Neural cell (in vitro differentiated cells): ENCODE measurements around the gene GMDS. TPM values are rescaled to one million over a fixed set of nuclear protein-coding genes. Genes with fewer than 3 reads are reported as not detected.

Source experiments
- H2AFZ ChIP-seq: fragments of 200-600, 300-800 bp; sonication (generic), shearing (Covaris generic); 2 replicates; pipeline ENCODE4 v1.6.0; 2014; ENCODE audit warnings: low read depth, mild to moderate bottlenecking, antibody characterized with exemption, low read length, moderate library complexity
- H3F3A ChIP-seq: fragments of 200-600 bp; shearing (Covaris generic); 2 replicates; pipeline ENCODE4 v1.6.1; 2016; ENCODE audit warnings: mild to moderate bottlenecking, moderate library complexity, mixed read lengths, antibody characterized with exemption, low read length; ENCODE audit not compliant: insufficient read depth, poor library complexity, severe bottlenecking
- H3K27ac ChIP-seq: fragments of 200-600, 300-800 bp; sonication (generic), shearing (Covaris generic); 2 replicates; pipeline ENCODE4 v1.5.1; 2014; ENCODE audit warnings: mild to moderate bottlenecking, low read length, moderate library complexity
- H3K27me3 ChIP-seq: fragments of 300-800, 200-600 bp; sonication (generic), shearing (Covaris generic); 2 replicates; pipeline ENCODE4 v1.6.0; 2014; ENCODE audit warnings: mild to moderate bottlenecking, low read depth, low read length, moderate library complexity; ENCODE audit not compliant: insufficient read depth
- H3K36me3 ChIP-seq: fragments of 300-800, 200-600 bp; sonication (generic), shearing (Covaris generic); 2 replicates; pipeline ENCODE4 v1.5.1; 2014; ENCODE audit warnings: mild to moderate bottlenecking, antibody characterized with exemption, low read length, moderate library complexity; ENCODE audit not compliant: insufficient read depth
- H3K4me2 ChIP-seq: fragments of 300-800, 200-600 bp; sonication (generic), shearing (Covaris generic); 2 replicates; pipeline ENCODE4 v1.6.0; 2014; ENCODE audit warnings: mild to moderate bottlenecking, low read length
- H3K4me3 ChIP-seq: fragments of 300-800, 200-600 bp; sonication (generic), shearing (Covaris generic); 2 replicates; pipeline ENCODE4 v1.5.1; 2014; ENCODE audit warnings: mild to moderate bottlenecking, low read length, moderate library complexity
- H3K79me2 ChIP-seq: fragments of 200-600 bp; shearing (Covaris generic); replicated peaks from 2 replicates; pipeline ENCODE4 v1.6.0; 2014; ENCODE audit warnings: mild to moderate bottlenecking, low read length, moderate library complexity; ENCODE audit not compliant: insufficient read depth
- H3K9ac ChIP-seq: fragments of 300-800, 200-600 bp; sonication (generic), shearing (Covaris generic); 2 replicates; pipeline ENCODE4 v1.6.1; 2016; ENCODE audit warnings: mild to moderate bottlenecking, low read length, mixed read lengths
- H3K9me2 ChIP-seq: fragments of 200-600 bp; shearing (Covaris generic); 2 replicates; pipeline ENCODE4 v1.6.1; 2016; ENCODE audit warnings: mild to moderate bottlenecking, low read length, mixed read lengths; ENCODE audit not compliant: insufficient read depth
- H3K9me3 ChIP-seq: fragments of 200-600, 300-800 bp; sonication (generic), shearing (Covaris generic); 2 replicates; pipeline ENCODE4 v1.6.1; 2016; ENCODE audit warnings: mild to moderate bottlenecking, mixed run types, low read length, moderate library complexity, mixed read lengths
- H4K20me1 ChIP-seq: fragments of 200-600 bp; shearing (Covaris generic); 2 replicates; pipeline ENCODE4 v1.6.1; 2016; ENCODE audit warnings: mild to moderate bottlenecking, mixed run types; ENCODE audit not compliant: insufficient read depth
- EP300 ChIP-seq: fragments of 450-650 bp; conservative IDR thresholded peaks from 2 replicates; pipeline ENCODE4 v1.6.1; 2014; ENCODE audit warnings: antibody characterized with exemption, mild to moderate bottlenecking, moderate library complexity; ENCODE audit not compliant: poor library complexity, severe bottlenecking
- EZH2 ChIP-seq: fragments of 200-600, 300-800 bp; shearing (Covaris generic), sonication (generic); IDR thresholded peaks from 2 replicates; pipeline ENCODE4 v1.6.1; 2014; ENCODE audit warnings: antibody characterized with exemption, low read length, borderline replicate concordance, mild to moderate bottlenecking; ENCODE audit not compliant: insufficient read depth, poor library complexity, severe bottlenecking
- MXI1 ChIP-seq: fragments of 450-650 bp; conservative IDR thresholded peaks from 2 replicates; pipeline ENCODE4 v1.6.1; 2014; ENCODE audit warnings: antibody characterized with exemption, mild to moderate bottlenecking; ENCODE audit not compliant: poor library complexity, severe bottlenecking
- POLR2AphosphoS5 ChIP-seq: IDR thresholded peaks from 2 replicates; pipeline ENCODE4 v1.6.1; 2012
- RAD21 ChIP-seq: fragments of 450-650 bp; conservative IDR thresholded peaks from 2 replicates; pipeline ENCODE4 v1.6.1; 2014; ENCODE audit warnings: antibody characterized with exemption, mild to moderate bottlenecking, moderate library complexity
- SMC3 ChIP-seq: fragments of 450-650 bp; conservative IDR thresholded peaks from 2 replicates; pipeline ENCODE4 v1.6.1; 2014; ENCODE audit warnings: antibody characterized with exemption, mild to moderate bottlenecking, moderate library complexity; ENCODE audit not compliant: poor library complexity
- TAF1 ChIP-seq: IDR thresholded peaks from 2 replicates; pipeline ENCODE4 v1.6.1; 2012; ENCODE audit warnings: low read depth
- polyA plus RNA-seq: library from polyadenylated mRNA; depleted of rRNA; stranded (reverse); fragments of >200 nt; gene quantifications from 2 replicates; pipeline ENCODE4 v1.2.3, GENCODE V29; 2014
- TF ChIP-seq, protein P1 (sequence below): IDR thresholded peaks from 2 replicates; pipeline ENCODE4 v1.6.1; 2012; ENCODE audit warnings: borderline replicate concordance
- TF ChIP-seq, protein P2 (sequence below): fragments of 450-650 bp; IDR thresholded peaks from 2 replicates; pipeline ENCODE4 v1.5.1; 2014; ENCODE audit warnings: antibody characterized with exemption, mild to moderate bottlenecking, moderate library complexity; ENCODE audit not compliant: poor library complexity, severe bottlenecking

GMDS gene
- polyA plus RNA-seq, 1 donor from 2014 or later = 11.4 TPM

DNA sequence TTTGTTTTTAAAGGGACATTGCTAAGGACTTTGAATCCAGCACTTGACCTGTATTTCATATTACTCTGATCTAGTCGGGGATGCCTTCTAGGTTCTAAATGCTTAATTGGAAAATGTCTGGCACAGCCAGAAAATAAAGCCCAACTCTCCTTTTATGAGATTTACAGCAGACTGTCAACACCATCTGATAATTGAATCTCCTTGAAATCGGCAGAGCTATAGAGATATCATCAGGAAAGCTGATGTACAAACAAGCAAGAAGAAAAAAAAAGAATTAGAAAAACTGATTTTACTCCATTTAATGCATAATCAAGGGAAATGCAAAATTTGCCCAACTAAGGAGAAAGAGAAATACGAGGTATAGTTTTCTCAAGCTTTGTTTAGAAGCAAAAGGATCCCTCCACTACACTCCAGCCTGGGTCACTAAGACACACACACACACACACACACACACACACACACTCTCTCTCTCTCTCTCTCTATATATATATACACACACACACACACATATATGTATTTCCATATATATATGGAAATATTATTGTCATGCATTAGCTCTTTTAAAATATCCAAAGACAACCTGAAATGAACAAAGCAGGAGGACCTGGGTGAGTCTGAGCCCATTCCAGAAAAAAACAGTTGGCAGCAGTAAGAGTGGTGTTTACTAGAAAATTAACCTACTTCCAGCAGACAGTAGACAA is 645.2 kb downstream of the GMDS start:
- no peaks in the 10 kb centered on the region for H3K79me2 ChIP-seq
- H3K36me3 ChIP-seq = no peaks in the 10 kb centered on the region
- peaks cover 34% of the 10 kb centered on the region for H3K27me3 ChIP-seq
- H4K20me1 ChIP-seq = no peaks in the 10 kb centered on the region
- no peak overlapping the region for H3K27ac ChIP-seq
- no peaks in the 10 kb centered on the region for H3K9me3 ChIP-seq
- H3K4me2 ChIP-seq = no peak overlapping the region
- H3K4me3 ChIP-seq = no peak overlapping the region
- H3F3A ChIP-seq = no peaks in the 10 kb centered on the region
- H3K9me2 ChIP-seq = no peaks in the 10 kb centered on the region
- H2AFZ ChIP-seq = no peak overlapping the region
- no peak overlapping the region for H3K9ac ChIP-seq
- TF ChIP-seq POLR2AphosphoS5 (no peak), TAF1 (no peak), EZH2 (no peak), RAD21 (no peak), EP300 (no peak), SMC3 (no peak), MXI1 (no peak)
- TF ChIP-seq, protein P1, sequence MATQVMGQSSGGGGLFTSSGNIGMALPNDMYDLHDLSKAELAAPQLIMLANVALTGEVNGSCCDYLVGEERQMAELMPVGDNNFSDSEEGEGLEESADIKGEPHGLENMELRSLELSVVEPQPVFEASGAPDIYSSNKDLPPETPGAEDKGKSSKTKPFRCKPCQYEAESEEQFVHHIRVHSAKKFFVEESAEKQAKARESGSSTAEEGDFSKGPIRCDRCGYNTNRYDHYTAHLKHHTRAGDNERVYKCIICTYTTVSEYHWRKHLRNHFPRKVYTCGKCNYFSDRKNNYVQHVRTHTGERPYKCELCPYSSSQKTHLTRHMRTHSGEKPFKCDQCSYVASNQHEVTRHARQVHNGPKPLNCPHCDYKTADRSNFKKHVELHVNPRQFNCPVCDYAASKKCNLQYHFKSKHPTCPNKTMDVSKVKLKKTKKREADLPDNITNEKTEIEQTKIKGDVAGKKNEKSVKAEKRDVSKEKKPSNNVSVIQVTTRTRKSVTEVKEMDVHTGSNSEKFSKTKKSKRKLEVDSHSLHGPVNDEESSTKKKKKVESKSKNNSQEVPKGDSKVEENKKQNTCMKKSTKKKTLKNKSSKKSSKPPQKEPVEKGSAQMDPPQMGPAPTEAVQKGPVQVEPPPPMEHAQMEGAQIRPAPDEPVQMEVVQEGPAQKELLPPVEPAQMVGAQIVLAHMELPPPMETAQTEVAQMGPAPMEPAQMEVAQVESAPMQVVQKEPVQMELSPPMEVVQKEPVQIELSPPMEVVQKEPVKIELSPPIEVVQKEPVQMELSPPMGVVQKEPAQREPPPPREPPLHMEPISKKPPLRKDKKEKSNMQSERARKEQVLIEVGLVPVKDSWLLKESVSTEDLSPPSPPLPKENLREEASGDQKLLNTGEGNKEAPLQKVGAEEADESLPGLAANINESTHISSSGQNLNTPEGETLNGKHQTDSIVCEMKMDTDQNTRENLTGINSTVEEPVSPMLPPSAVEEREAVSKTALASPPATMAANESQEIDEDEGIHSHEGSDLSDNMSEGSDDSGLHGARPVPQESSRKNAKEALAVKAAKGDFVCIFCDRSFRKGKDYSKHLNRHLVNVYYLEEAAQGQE = no peak
- TF ChIP-seq, protein P2, sequence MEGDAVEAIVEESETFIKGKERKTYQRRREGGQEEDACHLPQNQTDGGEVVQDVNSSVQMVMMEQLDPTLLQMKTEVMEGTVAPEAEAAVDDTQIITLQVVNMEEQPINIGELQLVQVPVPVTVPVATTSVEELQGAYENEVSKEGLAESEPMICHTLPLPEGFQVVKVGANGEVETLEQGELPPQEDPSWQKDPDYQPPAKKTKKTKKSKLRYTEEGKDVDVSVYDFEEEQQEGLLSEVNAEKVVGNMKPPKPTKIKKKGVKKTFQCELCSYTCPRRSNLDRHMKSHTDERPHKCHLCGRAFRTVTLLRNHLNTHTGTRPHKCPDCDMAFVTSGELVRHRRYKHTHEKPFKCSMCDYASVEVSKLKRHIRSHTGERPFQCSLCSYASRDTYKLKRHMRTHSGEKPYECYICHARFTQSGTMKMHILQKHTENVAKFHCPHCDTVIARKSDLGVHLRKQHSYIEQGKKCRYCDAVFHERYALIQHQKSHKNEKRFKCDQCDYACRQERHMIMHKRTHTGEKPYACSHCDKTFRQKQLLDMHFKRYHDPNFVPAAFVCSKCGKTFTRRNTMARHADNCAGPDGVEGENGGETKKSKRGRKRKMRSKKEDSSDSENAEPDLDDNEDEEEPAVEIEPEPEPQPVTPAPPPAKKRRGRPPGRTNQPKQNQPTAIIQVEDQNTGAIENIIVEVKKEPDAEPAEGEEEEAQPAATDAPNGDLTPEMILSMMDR = no peak

DNA sequence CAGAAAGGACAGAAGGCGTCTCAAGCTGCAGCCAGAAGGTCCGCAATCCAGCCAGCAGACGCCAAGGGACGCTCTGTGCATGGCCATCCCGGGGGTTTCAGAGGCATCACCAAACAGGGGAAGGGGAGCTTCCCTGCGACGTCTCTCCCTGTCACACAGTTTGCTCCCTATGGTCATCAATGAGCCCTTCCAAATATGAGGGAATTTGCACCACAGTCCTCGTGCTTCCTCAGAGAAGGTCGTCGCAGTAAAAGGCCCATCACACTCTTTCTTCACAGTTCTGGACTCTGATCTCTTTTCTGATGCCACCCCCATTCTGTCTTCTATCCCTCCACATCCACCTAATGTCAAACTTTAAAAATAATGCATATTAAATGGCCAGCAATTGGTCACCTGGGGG is 645.9 kb downstream of the GMDS start:
- Histone ChIP-seq H3K4me3 (no peak overlapping the region), H3K79me2 (no peaks in the 10 kb centered on the region), H2AFZ (no peak overlapping the region), H4K20me1 (no peaks in the 10 kb centered on the region), H3K9me2 (no peaks in the 10 kb centered on the region), H3K36me3 (no peaks in the 10 kb centered on the region), H3K9ac (no peak overlapping the region), H3K27me3 (peaks cover 27% of the 10 kb centered on the region), H3K9me3 (no peaks in the 10 kb centered on the region), H3K4me2 (no peak overlapping the region), H3F3A (no peaks in the 10 kb centered on the region), H3K27ac (no peak overlapping the region)
- no peak for TF ChIP-seq RAD21
- no peak for TF ChIP-seq TAF1
- TF ChIP-seq POLR2AphosphoS5 = no peak
- no peak for TF ChIP-seq EZH2
- TF ChIP-seq, protein P1 = no peak
- no peak for TF ChIP-seq EP300
- TF ChIP-seq MXI1 = no peak
- no peak for TF ChIP-seq SMC3
- TF ChIP-seq, protein P2 = no peak
